NT2/D1 (cell line): ENCODE data around the gene IFIT1.
"Not testable (repeated sequence)": the region's sequence is repeated elsewhere in the genome, so short reads cannot be mapped to it uniquely, and the experiment has no call there.

ENCODE experiments used
- DNase-seq: peaks from one replicate; pipeline ENCODE4 v3.0.0-alpha.2; 2011; ENCODE audit warnings: low read depth, low spot score
- H3K27me3 ChIP-seq: 2 replicates; pipeline ENCODE4 v1.6.0; 2011; ENCODE audit warnings: mild to moderate bottlenecking; ENCODE audit not compliant: insufficient read length, insufficient read depth
- H3K36me3 ChIP-seq: 2 replicates; pipeline ENCODE4 v1.6.1; 2011; ENCODE audit warnings: mild to moderate bottlenecking, low read length, mixed read lengths; ENCODE audit not compliant: insufficient read depth, insufficient read length
- H3K4me1 ChIP-seq: 2 replicates; pipeline ENCODE4 v1.5.1; 2011; ENCODE audit not compliant: insufficient read depth, insufficient read length
- H3K4me3 ChIP-seq: 2 replicates; pipeline ENCODE4 v1.5.1; 2011; ENCODE audit warnings: low read depth; ENCODE audit not compliant: insufficient read length
- H3K9ac ChIP-seq: 2 replicates; pipeline ENCODE4 v1.6.0; 2011; ENCODE audit warnings: low read depth; ENCODE audit not compliant: insufficient read length
- H3K9me3 ChIP-seq: 2 replicates; pipeline ENCODE4 v1.5.1; 2011; ENCODE audit warnings: mild to moderate bottlenecking, low read length; ENCODE audit not compliant: insufficient read depth
- SUZ12 ChIP-seq: IDR thresholded peaks from 2 replicates; pipeline ENCODE4 v1.6.1; 2011; ENCODE audit not compliant: insufficient read length, insufficient read depth; ENCODE audit errors: extremely low read depth
- YY1 ChIP-seq: IDR thresholded peaks from 2 replicates; pipeline ENCODE4 v1.6.1; 2011; ENCODE audit not compliant: insufficient read length, insufficient read depth
- ZNF274 ChIP-seq: IDR thresholded peaks from 2 replicates; pipeline ENCODE4 v1.6.1; 2011; ENCODE audit warnings: mild to moderate bottlenecking, low read depth, low read length

The IFIT1 gene

GRCh38 chr10:89440226-89441009, 48.0 kb downstream of the IFIT1 start:
- Histone ChIP-seq H3K4me3 (no peak overlapping the region), H3K4me1 (no peaks in the 10 kb centered on the region), H3K9me3 (peaks cover 5% of the 10 kb centered on the region; the same call in 1 of the 2 replicates), H3K27me3 (no peaks in the 10 kb centered on the region), H3K36me3 (no peaks in the 10 kb centered on the region), H3K9ac (no peak overlapping the region)
- TF ChIP-seq ZNF274 (no peak), YY1 (no peak), SUZ12 (no peak)
- DNase-seq, result no peak

GRCh38 chr10:89442289-89442688, 49.9 kb downstream of the IFIT1 start:
- Histone ChIP-seq H3K27me3 (no peaks in the 10 kb centered on the region), H3K9ac (no peak overlapping the region), H3K36me3 (no peaks in the 10 kb centered on the region), H3K4me3 (no peak overlapping the region), H3K4me1 (no peaks in the 10 kb centered on the region), H3K9me3 (peaks cover 5% of the 10 kb centered on the region; the same call in 1 of the 2 replicates)
- DNase-seq, result no peak
- no peak for TF ChIP-seq YY1
- no peak for TF ChIP-seq ZNF274
- no peak for TF ChIP-seq SUZ12

GRCh38 chr10:89444819-89445218, 52.4 kb downstream of the IFIT1 start:
- not testable (repeated sequence) for H3K4me1 ChIP-seq, H3K9me3 ChIP-seq, DNase-seq, H3K27me3 ChIP-seq, H3K36me3 ChIP-seq, H3K9ac ChIP-seq, H3K4me3 ChIP-seq

GRCh38 chr10:89450901-89451300, 58.5 kb downstream of the IFIT1 start:
- no peak for TF ChIP-seq SUZ12
- no peak for TF ChIP-seq YY1
- TF ChIP-seq ZNF274, result no peak
- Histone ChIP-seq H3K4me1 (no peaks in the 10 kb centered on the region), H3K9me3 (no peaks in the 10 kb centered on the region), H3K9ac (no peak overlapping the region), H3K36me3 (no peaks in the 10 kb centered on the region), H3K4me3 (no peak overlapping the region), H3K27me3 (no peaks in the 10 kb centered on the region)
- no peak for DNase-seq

- H3K36me3 ChIP-seq, result no peaks in the 10 kb centered on the region
- no peaks in the 10 kb centered on the region for H3K9me3 ChIP-seq
- TF ChIP-seq YY1 (no peak), ZNF274 (no peak), SUZ12 (no peak)
- no peak overlapping the region for H3K4me3 ChIP-seq
- H3K4me1 ChIP-seq, result no peaks in the 10 kb centered on the region
- H3K27me3 ChIP-seq, result no peaks in the 10 kb centered on the region
- DNase-seq, result no peak
- H3K9ac ChIP-seq, result no peak overlapping the region
These were observed 59.8 kb downstream of the IFIT1 start for GRCh38 chr10:89452193-89452592.

- Histone ChIP-seq H3K9ac (no peak overlapping the region), H3K9me3 (no peaks in the 10 kb centered on the region), H3K4me3 (no peak overlapping the region), H3K27me3 (no peaks in the 10 kb centered on the region), H3K36me3 (no peaks in the 10 kb centered on the region), H3K4me1 (no peaks in the 10 kb centered on the region)
- TF ChIP-seq SUZ12 (no peak), YY1 (no peak), ZNF274 (no peak)
- DNase-seq, result no peak
These were observed 62.3 kb downstream of the IFIT1 start for GRCh38 chr10:89454561-89455347.
